ENCODE results near the gene OR10G6.

Gene OR10G6

GRCh38 chr11:124012697-124013096 is 17.7 kb upstream of the OR10G6 start, which contains the start of gene OR10G4:
Gene OR10G4, plus strand, starts transcription at chr11:124012997. Its CDS starts 2,578 bp downstream, at chr11:124015575.
- no peak within 1 kb of the TSS for H3K4me3 ChIP-seq (ENCODE audit: low read depth in 1 of 2, low read length in 2 of 2)
- no peaks in the 10 kb centered on the region for H3K79me2 ChIP-seq (ENCODE audit: insufficient read depth, low read length)
- H3K27me3 ChIP-seq (ENCODE audit: insufficient read depth, low read length, poor library complexity): no peaks in the 10 kb centered on the region
- H3K9ac ChIP-seq (ENCODE audit: low read depth, low read length): no peak within 1 kb of the TSS
- H3K36me3 ChIP-seq (ENCODE audit: insufficient read depth, low read length): no peaks in the 10 kb centered on the region
- H3K9me3 ChIP-seq (ENCODE audit: insufficient read depth, low read length, severe bottlenecking): no peaks in the 10 kb centered on the region
- no peak within 1 kb of the TSS for H3K27ac ChIP-seq (ENCODE audit: low read length)
- H3K4me1 ChIP-seq (ENCODE audit: insufficient read depth, low read length): no peaks in the 10 kb centered on the region
- TF ChIP-seq EZH2 (IDR thresholded peaks at IDR 0.05; ENCODE audit: borderline replicate concordance, low read depth, low read length, severe bottlenecking) (no peak), CTCF (IDR thresholded peaks at IDR 0.05; ENCODE audit: borderline replicate concordance, extremely low read depth, low read length, poor library complexity, severe bottlenecking) (no peak)
- DNase-seq (no peak), ATAC-seq (ENCODE audit: insufficient read depth, low read depth) (no peak)
- H2AFZ ChIP-seq (ENCODE audit: low read depth, low read length): no peak within 1 kb of the TSS
- no peaks in the 10 kb centered on the region for H4K20me1 ChIP-seq (ENCODE audit: insufficient read depth, low read length)
- H3K4me2 ChIP-seq (ENCODE audit: insufficient read depth, low read length): no peak within 1 kb of the TSS

GRCh38 chr11:123979311-123979710 is 15.7 kb downstream of the OR10G6 start:
- TF ChIP-seq EZH2 (IDR thresholded peaks at IDR 0.05; ENCODE audit: borderline replicate concordance, low read depth, low read length, severe bottlenecking) (no peak), CTCF (IDR thresholded peaks at IDR 0.05; ENCODE audit: borderline replicate concordance, extremely low read depth, low read length, poor library complexity, severe bottlenecking) (no peak)
- no peaks in the 10 kb centered on the region for H3K4me1 ChIP-seq (ENCODE audit: insufficient read depth, low read length)

GRCh38 chr11:123977731-123978347 is 17.1 kb downstream of the OR10G6 start, which contains the start of gene OR10S1:
Gene OR10S1, minus strand, starts transcription at chr11:123977781. Its CDS starts 117 bp downstream, at chr11:123977664.
- Histone ChIP-seq H3K27ac (ENCODE audit: low read length) (no peak within 1 kb of the TSS), H3K4me2 (ENCODE audit: insufficient read depth, low read length) (no peak within 1 kb of the TSS), H3K36me3 (ENCODE audit: insufficient read depth, low read length) (no peaks in the 10 kb centered on the region), H2AFZ (ENCODE audit: low read depth, low read length) (no peak within 1 kb of the TSS), H3K9ac (ENCODE audit: low read depth, low read length) (no peak within 1 kb of the TSS), H3K4me1 (ENCODE audit: insufficient read depth, low read length) (no peaks in the 10 kb centered on the region), H3K79me2 (ENCODE audit: insufficient read depth, low read length) (no peaks in the 10 kb centered on the region), H3K9me3 (ENCODE audit: insufficient read depth, low read length, severe bottlenecking) (no peaks in the 10 kb centered on the region), H4K20me1 (ENCODE audit: insufficient read depth, low read length) (no peaks in the 10 kb centered on the region), H3K27me3 (ENCODE audit: insufficient read depth, low read length, poor library complexity) (no peaks in the 10 kb centered on the region), H3K4me3 (ENCODE audit: low read depth in 1 of 2, low read length in 2 of 2) (no peak within 1 kb of the TSS)
- TF ChIP-seq CTCF (IDR thresholded peaks at IDR 0.05; ENCODE audit: borderline replicate concordance, extremely low read depth, low read length, poor library complexity, severe bottlenecking) (no peak), EZH2 (IDR thresholded peaks at IDR 0.05; ENCODE audit: borderline replicate concordance, low read depth, low read length, severe bottlenecking) (no peak)
- DNase-seq: no peak
- no peak for ATAC-seq (ENCODE audit: insufficient read depth, low read depth)

More at GRCh38 chr11:123979311-123979710, 15.7 kb downstream of the OR10G6 start:
- ATAC-seq (ENCODE audit: insufficient read depth, low read depth): no peak
- Histone ChIP-seq H2AFZ (ENCODE audit: low read depth, low read length) (no peak overlapping the region), H3K79me2 (ENCODE audit: insufficient read depth, low read length) (no peaks in the 10 kb centered on the region), H3K4me3 (ENCODE audit: low read depth in 1 of 2, low read length in 2 of 2) (no peak overlapping the region), H3K27me3 (ENCODE audit: insufficient read depth, low read length, poor library complexity) (no peaks in the 10 kb centered on the region), H3K36me3 (ENCODE audit: insufficient read depth, low read length) (no peaks in the 10 kb centered on the region), H4K20me1 (ENCODE audit: insufficient read depth, low read length) (no peaks in the 10 kb centered on the region), H3K27ac (ENCODE audit: low read length) (no peak overlapping the region), H3K9me3 (ENCODE audit: insufficient read depth, low read length, severe bottlenecking) (no peaks in the 10 kb centered on the region), H3K4me2 (ENCODE audit: insufficient read depth, low read length) (no peak overlapping the region), H3K9ac (ENCODE audit: low read depth, low read length) (no peak overlapping the region)
- no peak for DNase-seq
